Ovary (tissue), 3 donors: Measurements from ENCODE around the gene RSPH1.

Experiments used
- CTCF ChIP-seq, 3 donors: fragments of 450-650 bp in 2 of 3; fragments of 200-600 bp in 1 of 3; IDR thresholded peaks; one replicate each; pipeline versions ENCODE4 v1.5.1 to v1.8.0; 2016 to 2022; ENCODE audit warnings: antibody characterized with exemption in 3 of 3, mild to moderate bottlenecking in 1 of 3
- EP300 ChIP-seq: sonication (generic); formaldehyde crosslinking; IDR thresholded peaks from one replicate; pipeline ENCODE4 v1.6.1; 2017; ENCODE audit warnings: antibody characterized with exemption
- donor health status: DM: no; HTN: no; CAD: no.

- TF ChIP-seq CTCF (IDR thresholded peaks at IDR 0.05) = no peak
- no peak for TF ChIP-seq EP300
Observed at GRCh38 chr21:42537106-42537742, 41.2 kb upstream of the RSPH1 start.
